NCI-H774 (cell line): Measurements from ENCODE around the gene CRYZL1.
"Not testable (repeated sequence)": the region's sequence is repeated elsewhere in the genome, so short reads cannot be mapped to it uniquely, and the experiment has no call there.

Experiments used
- DNase-seq: peaks from one replicate; lab custom pipeline; 2025; lab: John Stamatoyannopoulos, UW

Gene CRYZL1

DNA sequence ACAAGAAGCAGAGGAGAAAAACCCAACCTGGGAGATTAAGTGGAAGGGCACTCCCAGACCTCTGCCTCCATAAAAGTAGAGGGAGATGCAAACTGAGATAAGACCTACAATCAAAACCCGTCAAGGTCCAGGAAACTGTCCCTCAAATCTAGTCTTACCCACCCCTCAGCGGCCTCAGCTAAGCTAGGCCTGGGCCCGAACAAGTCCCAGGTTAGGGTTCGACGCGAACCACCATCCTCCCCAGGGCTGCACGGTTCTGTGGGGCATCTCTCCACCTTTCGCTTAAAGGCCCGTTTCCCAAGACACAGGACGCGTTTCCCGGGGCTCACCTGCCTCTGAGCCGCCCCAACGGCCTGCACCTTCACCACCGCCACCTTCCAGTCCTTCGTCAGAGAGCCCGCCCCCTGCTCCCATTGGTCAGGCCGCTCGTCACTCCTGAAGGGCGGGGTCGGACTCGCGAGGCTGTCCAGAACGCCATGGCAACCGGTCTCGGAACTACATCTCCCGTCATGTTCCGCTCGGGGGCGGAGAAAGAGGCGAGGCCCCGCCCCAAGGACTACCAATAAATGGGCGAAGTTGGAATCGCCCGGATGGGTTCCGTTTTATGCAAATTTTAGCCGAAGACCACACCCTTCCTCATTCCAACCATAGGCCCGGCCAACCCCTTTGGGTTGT is at the start of gene CRYZL1:
CRYZL1 (minus strand) TSS at position 390 of the 675 bp plus-strand sequence. CDS start 10,190 bp downstream, outside the sequence.
- peak; percentile 98 for DNase-seq

DNA sequence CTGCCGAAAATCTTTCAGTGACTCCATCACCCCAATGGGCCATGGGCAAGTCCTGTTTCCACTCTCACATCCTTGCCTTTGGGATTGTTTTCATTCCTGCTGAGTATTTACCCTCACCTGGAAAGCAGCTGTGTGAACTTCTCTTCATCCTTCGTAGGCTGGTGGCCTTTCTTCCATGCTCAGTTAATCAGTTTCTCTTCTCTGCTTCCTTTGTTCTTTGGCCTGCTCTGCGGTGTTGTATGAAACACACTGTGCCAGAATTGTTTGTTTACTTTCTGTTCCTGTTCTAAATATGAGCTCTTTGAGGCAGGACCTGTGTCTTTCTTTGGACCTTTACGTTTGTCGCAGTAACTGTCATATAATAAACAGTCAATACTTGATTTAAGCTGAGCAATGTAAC is 49.3 kb upstream of the CRYZL1 start:
- no peak for DNase-seq

DNA sequence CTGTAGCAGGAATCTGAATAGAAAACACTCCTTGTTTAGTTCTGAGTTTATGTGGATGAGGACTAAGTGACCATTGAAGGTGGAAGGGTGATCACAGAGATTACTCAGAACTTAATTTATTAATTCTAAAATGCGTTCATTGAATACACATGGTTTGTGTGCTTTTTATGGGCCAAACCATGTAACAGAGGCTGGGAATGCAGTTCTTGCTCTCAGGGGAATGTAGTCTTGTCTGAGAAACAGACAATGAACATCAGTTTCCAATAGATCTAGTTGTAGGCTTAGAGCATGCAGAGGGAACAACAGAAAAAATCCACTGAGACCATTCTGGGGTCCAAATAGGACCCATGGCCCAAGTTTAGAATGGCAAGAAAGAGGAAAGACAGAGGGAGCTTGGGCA is 46.8 kb upstream of the CRYZL1 start:
- no peak for DNase-seq

DNA sequence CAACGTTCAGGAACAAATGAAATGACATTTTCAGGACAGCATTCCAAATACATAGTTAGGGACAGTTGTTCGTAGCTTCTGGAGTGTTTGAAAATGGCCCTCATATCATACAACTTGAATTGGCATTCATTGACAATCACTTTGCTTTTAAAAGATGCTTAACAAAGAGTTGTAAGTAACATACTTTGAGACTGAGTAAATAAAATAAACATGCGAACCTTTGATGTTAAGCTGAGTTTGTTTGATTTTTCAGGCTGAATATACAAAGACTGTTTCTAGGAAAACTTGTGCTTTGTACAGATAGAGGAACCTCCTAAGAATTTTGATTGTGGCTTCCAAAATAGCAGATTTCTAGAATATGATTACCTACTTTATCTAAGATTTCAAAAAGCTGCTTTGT is 46.1 kb upstream of the CRYZL1 start:
- DNase-seq = no peak

DNA sequence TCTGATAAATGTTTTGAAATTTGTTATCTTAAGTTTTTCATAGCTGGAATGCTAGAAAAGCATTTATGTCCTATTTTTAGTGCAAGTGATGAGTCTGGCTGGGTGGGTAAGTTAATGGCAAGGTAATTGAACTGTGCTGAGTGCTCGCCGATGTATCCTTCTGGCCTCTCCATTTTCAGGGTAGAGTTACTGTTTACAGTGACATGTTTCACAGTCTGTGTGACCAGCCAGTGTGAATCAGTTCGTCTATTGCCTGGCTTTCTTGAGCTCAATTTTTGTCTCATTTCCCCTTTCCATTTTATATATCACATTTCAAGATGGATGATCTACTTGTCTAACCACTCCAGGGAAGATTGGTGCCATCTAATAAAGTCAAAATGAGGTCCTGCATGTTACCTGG is 44.8 kb upstream of the CRYZL1 start:
- no peak for DNase-seq

DNA sequence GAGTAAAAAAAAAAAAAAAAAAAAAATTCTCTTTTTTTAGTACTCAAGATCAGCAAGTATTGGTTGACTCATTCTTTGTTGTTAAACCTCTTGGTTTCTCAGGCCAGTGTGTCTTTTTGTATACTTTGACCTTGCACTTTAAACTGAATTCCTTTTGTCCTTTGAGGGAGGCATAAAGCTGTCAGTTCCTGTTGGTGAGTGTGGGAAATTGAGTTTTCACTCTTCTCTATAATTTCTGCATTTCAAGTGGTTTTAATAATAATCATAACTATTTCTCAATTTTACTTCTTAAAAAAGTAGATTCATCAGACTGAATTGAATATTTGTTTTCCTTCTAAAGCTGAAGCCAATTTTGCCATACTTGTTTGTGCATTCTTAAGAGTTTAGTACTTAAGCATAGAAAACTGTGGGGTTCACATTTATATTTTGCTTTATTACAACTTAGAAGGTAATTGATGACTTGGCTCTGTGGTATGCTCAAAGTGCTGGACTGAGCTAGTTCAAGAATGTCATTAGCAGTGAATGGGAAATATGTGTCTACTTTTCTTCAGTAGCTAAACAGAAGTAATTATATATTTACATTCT is 44.2 kb upstream of the CRYZL1 start:
- DNase-seq = no peak

DNA sequence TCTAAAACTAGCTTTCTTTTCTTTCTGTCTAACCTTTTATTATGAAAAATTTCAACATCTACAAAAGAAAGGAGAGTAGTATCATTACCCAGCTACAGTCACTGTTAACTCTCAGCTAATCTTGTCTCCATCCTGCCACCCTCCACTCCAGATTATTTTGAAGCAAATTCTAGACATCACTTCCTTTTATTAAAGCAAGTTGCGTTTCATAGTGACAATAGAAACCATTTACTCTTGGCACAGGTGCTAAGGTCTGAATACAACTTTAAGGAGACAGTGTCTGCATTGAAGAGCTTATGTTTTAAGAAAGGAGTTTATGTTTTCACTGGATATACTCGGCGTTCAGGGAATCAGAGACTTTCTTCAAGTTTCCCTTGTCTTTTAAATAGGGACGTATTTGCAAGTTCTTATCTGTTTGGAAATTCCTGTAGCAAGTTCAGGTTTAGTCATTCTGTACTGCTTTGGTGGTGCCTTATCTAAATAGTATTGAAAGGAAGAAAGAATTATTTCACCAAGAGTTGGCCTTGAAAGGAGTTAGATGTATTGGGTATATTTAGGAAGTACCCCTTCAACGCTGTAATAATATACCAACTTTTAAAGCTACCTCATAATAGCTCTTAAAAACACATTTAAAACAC is 43.5 kb upstream of the CRYZL1 start:
- DNase-seq = no peak

DNA sequence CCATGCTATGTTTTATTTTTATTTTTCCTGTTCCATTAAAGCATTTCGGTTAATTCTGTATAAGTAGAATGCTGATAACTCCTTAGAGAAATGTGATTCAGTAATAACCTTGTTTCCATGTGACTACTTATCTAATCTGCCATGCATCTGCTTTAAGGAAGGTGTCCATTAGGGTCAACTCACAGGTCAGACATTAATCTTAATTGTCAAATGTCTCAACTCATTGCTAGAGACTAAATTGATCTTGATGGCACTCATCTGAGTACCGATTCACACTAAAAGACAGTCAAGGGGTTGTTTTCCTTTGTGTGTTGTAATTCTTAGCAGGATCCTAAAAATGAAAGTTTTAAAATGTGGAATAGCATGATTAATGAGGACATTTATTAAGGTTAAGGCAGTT is 42.5 kb upstream of the CRYZL1 start:
- no peak for DNase-seq

DNA sequence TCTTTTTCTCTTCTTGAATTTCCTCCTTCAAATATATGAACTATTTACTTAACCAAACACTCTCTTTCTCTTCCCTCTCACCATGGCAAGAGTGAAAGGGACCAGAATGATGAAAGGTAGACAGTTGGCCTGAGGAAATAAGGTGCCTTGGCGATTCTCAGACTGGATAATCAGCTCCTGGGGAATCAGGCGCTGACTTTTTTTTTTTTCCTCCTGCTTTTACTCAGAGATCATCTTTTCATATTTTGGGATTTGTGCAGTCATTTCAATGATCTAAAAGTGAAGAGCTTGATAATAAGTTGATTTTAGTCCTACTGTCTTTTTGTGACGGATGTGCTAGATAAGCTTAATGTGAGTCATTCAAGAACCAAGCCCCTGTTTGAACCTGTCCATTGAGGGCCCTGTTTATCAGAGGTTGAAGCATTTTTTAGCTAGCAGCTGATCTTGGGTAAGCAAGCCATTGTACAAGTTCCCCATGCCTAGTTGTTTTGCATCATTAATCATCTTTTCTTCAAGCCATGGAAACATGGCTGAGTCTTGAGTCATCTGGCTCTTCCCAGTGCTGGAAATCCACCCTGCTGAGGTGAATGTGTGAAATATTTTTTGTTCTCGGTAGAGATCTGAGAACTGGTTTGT is 41.6 kb upstream of the CRYZL1 start:
- no peak for DNase-seq

DNA sequence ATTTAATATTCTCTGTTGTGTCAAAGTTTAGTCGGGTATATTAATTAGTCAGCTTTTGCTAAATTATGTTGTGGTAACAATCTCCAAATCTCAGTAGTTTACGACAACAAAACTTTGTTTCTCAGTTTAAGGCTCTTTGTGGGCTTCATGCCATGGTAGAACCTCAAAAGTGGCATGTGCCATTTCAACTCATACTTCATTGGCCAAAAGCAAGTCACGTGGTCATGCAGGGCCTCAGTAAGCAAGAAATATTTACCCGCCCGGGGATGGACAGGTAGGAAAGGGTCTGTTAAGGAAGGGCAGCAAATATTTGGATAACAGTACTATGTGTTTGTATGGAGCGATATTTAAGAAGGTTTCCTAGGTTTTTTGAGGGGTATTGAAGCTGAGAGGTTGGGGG is 39.3 kb upstream of the CRYZL1 start:
- no peak for DNase-seq

DNA sequence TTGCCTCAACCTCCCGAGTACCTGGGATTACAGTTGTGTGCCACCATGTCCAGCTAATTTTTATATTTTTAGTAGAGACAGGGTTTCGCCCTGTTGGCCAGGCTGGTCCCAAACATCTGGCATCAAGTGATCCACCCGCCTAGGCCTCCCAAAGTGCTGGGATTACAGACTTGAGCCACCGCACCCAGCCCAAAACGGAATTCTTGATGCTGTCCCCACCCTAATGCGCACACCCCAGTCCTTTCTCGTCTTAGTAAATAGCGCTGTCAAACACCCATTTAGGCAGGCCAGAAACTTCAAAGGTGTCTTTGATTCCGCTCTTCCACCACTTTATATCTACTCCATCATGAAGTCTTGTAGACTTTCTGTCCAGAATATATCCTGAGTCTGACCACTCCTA is 35.9 kb upstream of the CRYZL1 start:
- DNase-seq = no peak

DNA sequence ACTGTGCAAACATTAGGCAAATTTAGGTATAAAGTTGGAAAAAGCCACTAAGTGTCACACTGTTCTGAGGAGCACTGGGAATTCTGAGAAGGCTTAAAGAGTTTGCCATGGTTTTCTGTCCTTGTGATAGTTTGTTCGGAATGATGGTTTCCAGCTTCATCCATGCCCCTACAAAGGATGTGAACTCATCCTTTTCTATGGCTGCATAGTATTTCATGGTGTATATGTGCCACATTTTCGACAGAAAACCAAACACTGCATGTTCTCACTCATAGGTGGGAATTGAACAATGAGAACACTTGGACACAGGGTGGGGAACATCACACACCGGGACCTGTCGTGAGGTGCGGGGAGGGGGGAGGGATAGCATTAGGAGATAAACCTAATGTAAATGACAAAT is 35.1 kb upstream of the CRYZL1 start:
- DNase-seq = not testable (repeated sequence)

DNA sequence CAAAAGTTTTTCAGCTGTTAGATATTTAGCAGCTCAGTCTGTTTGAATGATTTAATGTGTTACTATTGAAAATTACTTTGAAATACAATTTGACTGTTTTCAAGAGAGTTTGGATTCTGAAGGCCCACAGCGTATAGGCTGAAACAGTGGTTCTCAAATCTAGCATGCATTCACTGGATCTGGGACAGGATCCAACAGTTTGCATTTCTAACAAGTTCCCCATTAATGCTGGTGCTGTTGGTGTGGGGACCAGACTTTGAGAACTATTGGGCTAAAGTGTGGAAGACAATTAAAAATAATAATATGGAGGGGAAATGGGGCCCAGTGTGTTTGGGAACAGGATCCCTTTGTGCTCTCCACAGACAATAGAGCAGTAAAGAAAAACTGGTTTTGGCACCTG is 32.7 kb upstream of the CRYZL1 start:
- no peak for DNase-seq

DNA sequence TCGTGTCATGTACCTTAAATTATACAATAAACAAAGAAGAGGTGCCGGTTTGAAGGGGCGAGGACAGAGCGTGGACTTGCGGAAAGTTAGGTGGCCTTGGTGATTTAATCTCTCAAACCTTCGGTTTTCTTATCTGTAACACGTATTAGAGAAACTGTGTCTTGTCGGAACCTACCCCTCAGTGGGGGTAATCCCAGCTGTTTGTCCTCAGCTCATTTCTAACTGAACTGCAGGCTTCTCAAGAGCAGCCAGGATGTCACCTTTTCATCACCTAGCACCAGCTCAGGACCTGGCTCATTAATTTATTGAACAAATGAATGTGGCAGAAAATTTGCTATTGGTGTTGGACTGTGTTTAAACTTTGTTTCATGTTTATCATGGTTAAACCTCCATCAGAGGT is 31.9 kb upstream of the CRYZL1 start:
- DNase-seq = no peak

DNA sequence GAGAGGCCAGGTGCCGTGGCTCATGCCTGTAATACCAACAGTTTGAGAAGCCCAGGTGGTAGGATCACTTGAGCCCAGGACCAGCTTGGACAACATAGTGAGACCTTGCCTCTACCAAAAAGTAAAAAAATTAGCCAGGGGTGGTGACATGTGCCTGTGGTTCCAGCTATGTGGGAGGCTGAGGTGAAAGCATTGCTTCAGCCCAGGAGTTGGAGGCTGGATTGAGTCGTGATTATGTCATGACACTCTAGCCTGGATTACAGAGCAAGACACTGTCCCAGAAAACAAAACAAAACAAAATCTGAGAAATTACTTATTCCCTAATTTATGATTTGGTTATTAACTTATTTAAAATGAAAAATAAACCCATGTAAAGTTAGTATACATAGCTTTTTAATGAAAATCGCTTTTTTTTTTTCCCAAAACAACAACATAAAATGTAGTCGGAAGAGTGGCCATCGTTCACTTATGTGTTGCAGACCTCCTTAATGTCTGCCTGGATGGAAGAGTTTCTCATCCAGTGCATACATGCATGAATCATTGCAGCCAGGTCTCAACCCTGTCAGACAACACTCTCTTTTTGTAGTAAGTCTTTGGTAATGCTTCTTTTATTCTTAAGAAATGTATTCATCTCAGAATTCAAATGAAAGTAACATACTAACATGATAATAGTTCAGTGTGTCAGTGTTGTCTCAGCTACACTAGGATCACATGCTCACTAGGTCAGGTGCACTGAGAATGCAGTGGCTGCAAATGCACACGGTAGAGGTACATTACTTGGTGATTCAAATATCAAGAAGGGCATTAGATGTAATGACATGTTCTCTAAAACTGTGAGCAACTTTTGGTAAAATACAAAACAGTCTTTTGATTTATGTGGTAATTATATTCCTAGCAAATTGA is 28.8 kb upstream of the CRYZL1 start:
- DNase-seq = no peak

DNA sequence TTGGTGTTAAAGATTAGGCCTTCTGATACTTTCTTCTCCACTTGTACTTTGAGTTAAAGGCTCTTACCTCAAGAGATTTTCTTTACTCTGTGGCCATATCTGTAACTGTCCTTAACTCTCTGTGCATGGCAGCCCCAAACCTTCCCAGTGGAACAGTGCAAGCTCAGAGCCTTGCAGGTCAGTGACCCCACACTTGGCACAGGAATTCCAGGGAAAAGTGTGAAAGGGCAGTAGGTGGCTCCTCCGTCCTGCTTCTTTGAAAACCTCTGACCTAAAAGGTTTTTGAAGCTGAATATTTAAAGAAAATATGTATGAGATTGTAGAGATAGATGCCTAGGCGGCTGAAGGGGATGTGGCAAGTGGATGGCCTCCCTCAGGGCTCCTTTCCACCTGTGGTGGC is 27.1 kb upstream of the CRYZL1 start:
- DNase-seq = no peak

DNA sequence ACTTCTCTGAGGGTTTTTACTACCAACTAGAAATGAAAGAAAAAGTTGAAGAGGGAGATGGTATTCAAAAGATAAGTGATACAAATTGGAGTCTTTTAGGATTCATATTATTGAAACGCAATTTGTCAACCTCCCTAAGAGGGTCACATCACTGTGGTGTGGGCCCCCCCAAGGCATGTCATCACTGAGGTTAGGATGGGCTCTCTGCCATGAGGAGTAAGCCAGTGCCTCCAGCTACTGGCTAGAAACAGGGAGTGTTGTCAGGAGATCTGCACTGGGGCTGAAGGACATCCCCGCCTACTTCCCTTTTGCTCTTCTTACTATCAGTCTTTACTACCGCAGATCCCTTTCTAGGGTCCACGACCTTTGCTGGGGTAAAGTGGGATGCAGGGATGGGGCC is 26.6 kb upstream of the CRYZL1 start:
- DNase-seq = no peak

DNA sequence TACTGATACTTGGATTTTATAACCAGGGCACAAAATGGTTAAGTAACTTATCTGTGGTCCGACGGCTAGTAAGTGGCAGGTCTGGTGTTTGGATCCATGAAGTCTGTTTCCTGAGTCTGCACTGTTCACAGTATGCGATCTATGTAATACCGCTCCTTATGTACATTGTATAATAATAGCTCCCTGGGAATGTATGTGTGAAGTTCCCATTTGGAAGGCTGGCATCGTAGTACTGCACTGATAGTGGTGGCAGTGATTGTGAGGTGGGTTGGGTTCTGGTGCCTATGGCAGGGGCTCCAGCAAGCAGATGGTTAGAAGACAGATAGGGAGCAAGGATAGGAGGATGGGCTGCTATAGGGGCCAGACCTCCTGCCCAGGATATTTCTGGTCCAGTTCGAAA is 26.1 kb upstream of the CRYZL1 start:
- no peak for DNase-seq

DNA sequence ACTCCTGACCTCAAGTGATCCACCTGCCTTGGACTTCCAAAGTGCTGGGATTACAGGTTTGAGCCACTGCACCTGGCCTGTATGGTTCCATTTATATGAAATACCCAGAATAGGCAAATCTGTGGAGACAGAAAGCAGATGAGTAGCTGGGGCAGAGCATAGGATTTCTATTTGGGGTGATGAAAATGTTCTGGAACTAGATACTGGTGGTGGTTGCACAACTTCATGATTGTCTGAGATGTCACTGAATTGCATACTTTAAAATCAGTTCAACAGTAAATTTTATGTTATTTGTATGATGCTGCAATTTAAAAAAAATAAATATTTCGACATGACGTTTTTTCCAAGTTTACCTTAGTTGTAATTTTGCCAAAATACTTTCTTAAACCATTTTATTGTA is 24.6 kb upstream of the CRYZL1 start:
- DNase-seq = no peak

DNA sequence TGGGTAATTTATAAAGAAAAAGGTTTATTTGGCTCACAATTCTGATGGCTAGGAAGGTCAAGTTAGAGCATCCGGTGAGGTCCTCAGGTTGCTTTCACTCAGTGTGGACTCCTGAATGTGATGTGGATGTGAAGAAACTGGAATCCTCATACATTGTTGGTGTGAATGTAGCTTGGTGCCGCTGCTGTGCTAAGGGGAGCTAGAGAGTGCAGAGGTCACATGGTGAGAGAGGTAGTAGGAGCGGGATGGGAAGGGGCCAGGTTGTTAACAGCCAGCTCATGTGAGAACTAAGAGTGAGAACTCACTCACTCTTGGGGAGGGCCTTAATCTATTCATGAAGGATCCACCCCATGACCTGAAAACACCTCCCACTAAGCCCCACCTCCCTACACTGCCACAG is 22.6 kb upstream of the CRYZL1 start:
- DNase-seq = no peak

DNA sequence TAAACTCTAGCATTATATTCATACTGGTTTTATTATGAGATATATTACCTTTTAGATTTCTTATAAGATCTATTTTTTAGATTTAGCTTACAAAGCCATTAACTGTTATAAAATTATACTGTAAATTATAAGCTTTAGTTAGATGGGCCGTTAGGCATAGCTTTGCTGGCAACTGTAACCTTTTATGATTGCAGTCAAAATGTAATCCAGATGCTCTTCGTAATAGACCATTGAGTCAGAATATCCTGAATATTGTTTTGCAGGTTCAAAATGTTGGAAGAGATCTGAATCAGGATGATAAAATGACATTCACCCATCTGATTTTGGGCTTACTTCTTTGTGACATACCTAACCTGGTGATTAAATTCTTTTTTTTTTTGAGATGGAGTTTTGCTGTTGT is 21.7 kb upstream of the CRYZL1 start:
- DNase-seq = no peak

DNA sequence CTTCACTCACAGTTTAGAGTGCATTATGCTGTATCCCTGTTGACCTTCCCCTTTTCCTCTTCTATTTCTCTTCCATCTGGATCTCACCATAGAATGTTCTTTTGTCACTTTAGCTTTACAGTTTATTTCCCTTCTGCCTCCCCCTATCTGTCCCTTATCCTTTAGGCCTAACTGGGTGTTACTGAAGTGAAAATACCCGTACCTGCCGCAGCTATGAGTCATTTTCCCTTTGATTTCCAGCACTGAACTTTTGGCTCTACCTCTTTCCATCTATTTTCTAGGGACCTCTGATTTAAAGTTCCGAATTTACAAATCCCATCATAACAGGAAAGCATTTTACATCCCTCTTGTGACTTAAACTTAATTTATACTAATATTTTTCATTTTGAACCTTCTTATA is 20.5 kb upstream of the CRYZL1 start:
- no peak for DNase-seq
